IPS DF 4.7 (cell line): ENCODE results near the gene ZMYND15.

Experiments used
- DNase-seq: peaks from one replicate; pipeline ENCODE4 v3.0.0-alpha.2; 2013; ENCODE audit warnings: low spot score; ENCODE audit errors: extremely low read depth

The ZMYND15 gene

DNA sequence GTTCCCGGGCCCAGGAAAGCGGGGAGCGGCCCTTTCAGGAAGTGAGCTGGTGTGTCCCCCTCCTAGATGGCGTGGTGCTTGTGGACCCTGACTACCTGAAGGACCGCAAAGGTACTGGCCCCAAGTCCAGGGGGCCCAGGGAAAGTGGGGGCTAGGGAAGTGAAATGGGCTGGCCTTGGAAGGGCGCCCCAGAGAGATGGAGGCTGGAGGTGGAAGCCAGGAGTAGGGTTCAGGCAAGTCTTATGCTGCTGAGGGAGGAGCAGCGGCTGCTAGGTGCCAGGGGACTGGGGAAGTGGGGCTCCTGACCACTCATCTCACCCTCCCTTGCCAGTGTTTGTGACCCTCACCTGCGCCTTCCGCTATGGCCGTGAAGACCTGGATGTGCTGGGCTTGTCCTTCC is 23.6 kb upstream of the ZMYND15 start:
- DNase-seq: no peak

DNA sequence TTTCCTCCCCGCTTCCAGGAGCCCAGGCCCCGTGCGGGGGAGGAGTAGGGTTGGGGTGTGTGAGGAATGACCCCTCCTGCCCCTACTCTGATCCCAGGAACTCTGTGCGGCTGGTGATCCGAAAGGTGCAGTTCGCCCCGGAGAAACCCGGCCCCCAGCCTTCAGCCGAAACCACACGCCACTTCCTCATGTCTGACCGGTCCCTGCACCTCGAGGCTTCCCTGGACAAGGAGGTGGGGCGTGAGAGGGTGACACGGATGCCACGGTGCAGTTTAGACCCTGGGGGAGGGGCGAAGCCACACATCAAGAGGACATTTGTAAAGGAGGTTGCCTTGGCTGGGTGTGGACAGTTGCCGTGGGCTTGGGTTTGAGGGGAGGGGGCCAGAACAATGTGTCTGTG is 21.8 kb upstream of the ZMYND15 start:
- no peak for DNase-seq

DNA sequence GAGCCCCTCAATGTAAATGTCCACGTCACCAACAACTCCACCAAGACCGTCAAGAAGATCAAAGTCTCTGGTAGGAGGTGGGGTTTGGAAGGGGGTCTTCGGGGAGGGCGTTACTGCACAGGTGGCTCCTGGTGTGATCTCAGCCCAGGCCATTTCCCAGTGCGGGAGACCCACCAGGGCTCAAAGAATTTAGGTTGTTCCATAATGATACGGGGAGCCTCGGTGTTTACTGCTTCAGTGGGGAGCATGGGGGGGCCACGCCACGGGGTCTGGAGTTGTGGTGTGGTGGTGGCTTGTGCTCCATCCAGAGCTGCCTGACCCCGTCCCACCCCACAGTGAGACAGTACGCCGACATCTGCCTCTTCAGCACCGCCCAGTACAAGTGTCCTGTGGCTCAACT is 21.4 kb upstream of the ZMYND15 start:
- DNase-seq: no peak

DNA sequence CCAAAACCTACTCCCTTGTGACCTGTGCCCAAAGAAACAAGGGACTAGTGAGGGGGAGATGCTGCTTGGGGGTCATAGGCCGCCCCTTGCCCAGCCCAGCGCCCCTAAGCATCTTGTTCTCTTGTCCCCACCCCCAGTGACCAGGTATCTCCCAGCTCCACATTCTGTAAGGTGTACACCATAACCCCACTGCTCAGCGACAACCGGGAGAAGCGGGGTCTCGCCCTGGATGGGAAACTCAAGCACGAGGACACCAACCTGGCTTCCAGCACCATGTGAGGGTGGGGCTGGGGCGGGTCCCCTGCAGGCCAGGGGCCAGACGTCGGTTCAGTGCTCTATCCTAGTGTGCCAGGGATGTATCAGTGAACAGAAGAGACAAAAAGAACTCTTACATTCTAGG is 20.5 kb upstream of the ZMYND15 start:
- no peak for DNase-seq

DNA sequence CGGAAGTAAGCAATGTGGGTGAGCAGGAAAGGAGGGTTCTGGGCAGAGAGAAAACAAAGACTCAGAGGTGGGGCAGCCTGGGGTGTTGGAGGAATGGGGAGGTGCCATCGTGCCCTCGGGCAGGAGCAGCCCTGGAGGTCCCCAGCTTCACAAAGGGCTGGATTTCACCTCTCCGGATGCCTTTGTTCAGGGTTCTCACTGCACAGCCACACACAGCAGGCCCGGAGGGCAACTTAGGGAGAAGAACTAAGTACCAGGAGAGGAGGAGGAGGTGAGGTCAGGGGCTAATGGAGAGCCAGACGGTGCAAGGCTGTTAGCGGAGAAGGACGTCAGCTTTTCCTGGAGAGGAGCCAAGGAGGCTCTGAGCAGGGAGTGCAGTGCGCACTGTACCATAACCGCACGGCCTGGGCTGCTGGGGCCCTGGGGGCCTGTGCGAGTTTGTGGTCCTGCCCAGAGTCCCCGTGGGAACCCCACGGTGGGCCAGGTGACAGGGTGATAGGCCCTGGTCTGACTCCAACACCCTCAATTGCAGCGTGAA is 19.9 kb upstream of the ZMYND15 start:
- DNase-seq: no peak

DNA sequence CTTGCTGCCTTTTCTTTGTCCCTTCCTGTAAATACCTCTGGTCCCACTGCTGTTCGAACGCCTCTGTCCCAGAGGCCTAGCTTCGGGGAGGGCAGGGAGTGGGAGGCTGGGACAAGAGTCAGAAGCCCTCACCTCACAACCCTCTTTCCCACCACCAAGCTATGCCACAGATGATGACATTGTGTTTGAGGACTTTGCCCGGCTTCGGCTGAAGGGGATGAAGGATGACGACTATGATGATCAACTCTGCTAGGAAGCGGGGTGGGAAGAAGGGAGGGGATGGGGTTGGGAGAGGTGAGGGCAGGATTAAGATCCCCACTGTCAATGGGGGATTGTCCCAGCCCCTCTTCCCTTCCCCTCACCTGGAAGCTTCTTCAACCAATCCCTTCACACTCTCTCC is 18.8 kb upstream of the ZMYND15 start:
- DNase-seq: no peak

DNA sequence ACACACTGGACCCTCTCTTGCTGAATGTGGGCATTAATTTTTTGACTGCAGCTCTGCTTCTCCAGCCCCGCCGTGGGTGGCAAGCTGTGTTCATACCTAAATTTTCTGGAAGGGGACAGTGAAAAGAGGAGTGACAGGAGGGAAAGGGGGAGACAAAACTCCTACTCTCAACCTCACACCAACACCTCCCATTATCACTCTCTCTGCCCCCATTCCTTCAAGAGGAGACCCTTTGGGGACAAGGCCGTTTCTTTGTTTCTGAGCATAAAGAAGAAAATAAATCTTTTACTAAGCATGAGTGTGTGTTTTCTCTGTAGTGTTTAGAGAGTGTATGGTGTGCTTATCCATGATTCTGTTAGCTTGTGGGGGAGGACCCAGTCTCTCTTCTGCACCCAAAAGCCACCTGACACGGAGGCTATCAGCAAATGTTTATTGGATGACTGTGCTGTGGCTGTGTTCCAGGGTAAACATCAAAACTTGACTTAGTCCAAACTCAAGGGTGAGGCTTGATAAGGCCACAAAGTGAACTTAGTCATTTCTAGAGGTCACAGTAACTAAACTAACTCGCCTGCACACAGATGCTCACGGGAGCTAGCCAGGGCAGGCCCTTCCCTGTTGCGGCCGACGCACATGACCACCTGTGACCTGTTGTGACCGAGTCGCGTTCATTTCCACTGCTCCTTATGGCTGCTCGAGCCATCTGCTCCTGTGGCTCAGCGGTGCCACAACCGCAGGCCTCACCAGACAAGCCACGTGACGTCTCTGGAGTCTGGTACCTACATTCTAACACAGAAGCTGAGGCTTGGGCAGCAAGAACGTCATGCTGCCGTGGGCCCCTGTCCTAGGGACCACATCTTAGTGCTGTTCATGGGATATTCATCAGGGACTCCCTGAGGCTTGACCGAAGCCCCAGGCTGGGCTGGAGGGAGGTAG is 18.2 kb upstream of the ZMYND15 start:
- no peak for DNase-seq

DNA sequence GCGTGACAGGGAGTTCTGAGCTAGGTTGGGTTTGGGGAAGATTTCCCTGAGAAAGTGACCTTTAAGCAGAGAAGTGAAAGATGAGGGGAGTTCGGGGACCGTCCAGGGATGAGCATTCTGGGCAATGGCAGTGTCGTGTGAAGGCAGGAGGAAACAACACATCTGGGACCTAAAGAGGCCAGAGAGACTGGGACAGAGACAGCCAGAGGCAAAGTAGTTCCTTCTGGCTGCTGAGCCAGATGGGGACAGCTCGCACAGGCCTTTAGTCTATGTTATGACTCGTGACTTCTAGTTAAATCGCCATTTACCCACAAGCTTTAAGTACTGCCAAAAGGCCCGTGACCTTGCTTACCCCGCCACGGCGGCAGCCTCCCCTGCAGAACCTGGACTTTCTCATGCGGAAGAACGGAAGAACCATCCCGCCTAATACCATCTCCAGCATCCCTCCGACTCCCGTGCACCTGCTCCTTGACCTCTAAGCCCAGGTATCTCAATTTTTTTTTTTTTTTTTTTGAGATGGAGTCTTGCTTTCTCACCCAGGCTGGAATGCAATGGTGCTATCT is 16.9 kb upstream of the ZMYND15 start:
- DNase-seq: no peak

DNA sequence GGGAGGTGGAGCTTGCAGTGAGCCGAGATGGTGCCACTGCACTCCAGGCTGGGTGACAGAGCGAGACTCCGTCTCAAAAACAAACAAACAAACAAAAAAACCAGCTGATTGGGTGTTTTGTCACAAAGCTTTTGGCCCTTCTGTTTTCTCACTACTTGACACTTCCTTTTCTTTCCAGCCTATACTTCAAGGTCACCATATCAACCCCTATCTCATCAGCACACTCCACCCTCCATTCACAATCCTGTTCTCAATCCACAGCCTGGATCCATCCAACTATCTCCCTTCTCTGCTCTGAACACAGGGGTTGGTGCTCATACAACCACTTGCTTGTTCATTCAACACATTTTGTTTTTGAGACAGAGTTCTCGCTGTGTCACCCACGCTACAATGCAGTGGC is 15.0 kb upstream of the ZMYND15 start:
- no peak for DNase-seq

DNA sequence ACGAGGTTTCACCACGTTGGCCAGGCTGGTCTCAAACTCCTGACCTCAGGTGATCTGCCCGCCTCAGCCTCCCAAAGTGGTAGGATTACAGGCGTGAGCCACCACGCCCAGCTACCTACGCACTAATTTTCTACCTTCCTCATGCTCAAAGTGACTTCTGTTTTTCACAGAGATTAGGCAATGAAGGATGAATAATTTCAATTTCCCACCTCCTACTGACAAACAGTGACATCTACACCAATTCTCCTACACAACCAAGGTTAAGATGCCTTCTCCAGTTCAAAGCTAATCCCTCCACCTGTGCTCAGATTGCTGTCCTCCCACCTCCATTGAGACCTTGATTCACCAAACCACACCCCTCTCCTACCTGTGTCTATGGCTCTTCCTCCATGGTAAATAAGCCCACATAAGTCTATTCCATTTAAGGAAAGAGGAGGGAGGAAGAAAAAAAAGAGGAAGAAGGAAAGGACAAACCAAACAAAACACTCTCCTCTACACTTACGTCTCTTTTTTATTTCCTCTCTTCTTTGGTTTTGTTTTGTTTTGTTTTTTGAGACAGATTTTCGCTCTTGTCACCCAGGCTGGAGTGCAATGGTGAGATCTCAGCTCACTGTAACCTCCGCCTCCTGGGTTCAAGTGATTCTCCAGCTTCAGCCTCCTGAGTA is 13.9 kb upstream of the ZMYND15 start:
- no peak for DNase-seq

DNA sequence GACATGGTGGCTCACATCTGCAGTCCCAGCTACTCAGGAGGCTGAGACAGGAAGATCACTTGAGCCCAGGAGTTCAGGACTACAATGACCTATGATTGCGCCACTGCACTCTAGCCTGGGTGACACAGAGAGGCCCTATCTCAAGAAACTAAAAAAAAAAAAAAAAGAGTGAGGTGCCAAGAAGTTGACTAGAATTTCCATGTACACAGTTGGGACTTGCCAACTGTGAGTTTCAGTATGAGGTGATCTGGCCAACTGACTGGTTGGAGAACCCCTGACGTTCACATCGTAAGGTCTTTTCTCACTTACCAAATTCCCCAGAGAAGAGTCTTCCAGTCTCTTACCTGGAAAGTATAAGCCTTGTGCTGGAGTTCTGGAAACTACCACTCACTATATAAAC is 11.5 kb upstream of the ZMYND15 start:
- no peak for DNase-seq

DNA sequence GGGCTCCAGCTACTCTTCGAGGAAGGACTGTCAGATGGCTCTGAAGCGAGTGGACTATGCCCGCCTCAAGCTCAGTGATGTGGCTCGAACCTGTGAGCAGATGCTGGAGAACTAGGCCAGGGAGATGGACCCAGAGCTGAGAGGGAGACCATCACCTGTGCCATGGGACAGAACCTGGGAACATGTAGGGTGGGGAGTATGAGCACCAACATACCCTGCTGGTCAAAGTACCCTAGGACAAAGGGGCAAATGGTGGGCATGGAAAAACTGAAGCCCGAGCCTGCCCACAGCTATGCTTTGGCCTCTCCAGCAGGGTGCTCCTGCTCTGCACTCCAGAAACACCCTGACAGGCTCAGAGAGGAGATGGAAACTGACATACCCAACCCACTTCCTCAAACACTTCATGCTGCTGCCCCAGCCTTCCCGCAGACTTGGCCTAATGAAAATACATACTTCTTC is 6.5 kb upstream of the ZMYND15 start:
- no peak for DNase-seq

DNA sequence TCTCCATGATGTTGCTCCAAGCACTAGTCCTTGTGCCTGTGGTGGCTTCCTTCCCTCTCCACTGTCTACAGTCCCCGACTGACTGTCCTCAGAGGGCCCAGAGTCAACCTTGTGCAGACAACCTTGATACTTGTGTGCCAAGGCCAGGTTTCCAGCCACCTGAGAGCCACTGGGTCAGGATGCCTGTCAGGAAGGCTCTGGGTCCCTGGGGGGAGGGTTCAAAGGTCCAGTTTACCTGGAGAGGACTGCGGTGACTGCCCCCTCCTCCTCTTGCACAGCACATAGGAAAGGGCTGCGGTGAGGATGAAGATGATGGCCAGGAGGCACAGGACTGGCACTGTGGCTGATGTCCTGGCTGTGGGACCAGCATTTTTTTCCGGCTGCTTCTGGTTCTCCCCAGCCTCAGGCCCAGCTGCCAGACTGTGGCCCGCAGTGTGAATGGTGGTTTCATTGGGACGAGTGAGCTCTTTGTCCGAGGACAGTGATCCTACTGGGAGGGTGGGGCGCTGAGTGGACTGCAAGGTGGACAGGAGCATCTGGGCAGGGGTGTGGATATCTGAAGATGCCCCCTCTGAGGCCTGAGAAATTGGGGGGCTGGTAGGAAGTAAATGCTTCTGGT is 4.7 kb upstream of the ZMYND15 start:
- DNase-seq: no peak

DNA sequence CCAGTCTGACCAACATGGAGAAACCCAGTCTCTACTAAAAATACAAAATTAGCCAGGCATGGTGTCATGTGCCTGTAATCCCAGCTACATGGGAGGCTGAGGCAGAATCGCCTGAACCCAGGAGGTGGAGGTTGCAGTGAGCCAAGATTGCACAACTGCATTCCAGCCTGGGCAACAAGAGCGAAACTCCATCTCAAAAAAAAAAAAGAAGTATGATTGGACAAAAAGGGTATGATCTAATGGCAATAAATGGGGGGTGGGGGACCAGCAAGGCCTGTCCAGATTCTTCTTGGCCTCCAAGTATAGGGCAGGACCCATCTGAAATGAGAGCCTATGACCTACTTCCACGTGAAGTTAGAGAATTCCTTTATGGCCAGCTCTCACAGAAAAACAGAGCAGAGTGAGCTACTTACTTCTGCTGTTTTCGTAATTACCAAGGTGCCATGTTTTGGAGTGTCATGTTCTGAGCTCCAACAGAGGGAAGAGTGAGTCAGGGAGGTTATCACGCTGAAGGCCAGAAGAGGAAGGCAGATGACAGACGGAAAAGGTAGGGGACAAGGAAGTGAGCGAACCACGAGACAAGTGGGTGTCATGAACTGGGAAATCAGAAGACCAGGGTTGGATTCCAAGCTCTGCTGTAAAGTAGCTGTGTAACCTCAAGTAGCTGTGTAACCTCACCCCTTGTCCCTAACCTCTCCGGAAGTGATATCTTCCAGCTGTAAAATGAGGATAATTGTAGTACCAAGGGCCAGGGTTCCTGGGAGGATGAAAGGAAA is 3.6 kb upstream of the ZMYND15 start:
- no peak for DNase-seq

DNA sequence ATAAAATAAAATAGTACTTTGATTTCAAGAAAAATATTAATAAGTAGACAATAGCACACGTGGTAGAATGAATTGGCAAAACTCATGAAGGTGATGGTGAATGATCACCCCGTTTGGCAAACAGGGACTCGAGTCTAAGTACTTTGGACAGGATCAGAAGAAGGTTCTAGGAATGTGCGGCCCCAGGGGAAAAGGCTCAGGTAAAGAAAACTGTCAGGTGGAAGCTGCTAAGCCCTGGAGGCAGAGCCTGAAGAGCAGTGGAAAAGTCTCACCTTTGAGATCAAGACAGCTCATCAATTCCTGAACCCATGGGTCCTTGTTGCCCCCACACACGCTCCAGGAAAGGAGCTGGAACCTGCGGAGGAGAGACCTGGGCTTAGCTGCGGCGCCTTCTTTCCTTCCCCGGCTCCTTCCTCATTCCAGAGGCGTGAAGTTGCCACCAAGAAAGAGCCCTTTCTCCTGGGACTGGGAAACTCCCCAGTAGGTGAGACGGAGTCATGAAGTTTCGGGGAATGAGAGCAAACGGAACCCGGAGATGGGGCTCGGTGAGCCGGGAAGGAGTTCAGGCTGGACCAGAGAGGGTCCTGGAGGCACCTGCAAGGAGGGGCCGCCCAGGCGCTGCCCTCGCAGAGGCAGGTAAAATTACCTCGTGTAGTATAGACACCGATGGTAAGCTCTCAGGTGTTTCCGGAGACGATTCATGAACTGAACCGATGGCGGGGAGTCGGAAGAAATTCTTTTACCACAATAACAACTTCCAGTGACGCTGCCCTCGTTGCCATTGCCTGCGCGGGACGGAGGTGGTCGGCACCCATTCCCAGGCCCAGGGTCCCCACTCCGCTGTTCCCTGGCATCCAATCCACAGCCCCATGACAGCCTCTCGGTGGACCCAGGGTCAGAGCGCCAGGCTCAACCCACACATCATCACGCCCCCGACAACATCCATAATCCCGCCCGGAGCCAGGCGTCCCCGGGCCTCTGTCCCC is 1.2 kb upstream of the ZMYND15 start:
- DNase-seq: no peak

DNA sequence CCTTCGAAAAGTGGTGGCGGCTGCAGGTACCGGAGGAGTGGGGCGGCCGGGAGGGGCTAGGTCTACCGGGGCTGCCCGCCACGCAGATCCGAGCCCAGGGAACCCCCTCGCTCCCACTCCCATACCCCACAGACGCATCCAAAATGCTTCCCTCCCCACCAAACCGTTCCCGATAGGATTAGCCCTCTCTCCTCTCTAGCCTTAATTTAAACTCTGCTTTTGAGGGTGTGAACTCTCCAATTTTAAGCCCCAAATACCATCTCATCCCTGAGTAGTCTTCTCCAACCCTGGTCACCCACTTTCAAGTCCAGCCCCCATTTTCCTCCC is 355 bp downstream of the ZMYND15 start:
- DNase-seq: no peak

DNA sequence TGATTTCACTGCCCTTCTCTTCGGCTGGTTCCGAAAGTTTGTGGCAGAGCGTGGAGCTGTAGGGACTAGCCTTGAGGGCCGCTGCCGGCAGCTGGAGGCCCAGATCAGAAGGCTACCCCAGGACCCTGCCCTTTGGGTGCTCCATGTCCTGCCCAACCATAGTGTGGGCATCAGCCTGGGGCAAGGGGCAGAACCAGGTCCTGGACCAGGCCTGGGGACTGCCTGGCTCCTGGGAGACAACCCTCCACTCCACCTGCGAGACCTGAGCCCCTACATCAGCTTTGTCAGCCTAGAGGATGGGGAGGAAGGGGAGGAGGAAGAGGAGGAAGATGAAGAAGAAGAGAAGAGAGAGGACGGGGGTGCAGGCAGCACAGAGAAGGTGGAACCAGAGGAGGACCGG is 951 bp downstream of the ZMYND15 start:
- DNase-seq: no peak

DNA sequence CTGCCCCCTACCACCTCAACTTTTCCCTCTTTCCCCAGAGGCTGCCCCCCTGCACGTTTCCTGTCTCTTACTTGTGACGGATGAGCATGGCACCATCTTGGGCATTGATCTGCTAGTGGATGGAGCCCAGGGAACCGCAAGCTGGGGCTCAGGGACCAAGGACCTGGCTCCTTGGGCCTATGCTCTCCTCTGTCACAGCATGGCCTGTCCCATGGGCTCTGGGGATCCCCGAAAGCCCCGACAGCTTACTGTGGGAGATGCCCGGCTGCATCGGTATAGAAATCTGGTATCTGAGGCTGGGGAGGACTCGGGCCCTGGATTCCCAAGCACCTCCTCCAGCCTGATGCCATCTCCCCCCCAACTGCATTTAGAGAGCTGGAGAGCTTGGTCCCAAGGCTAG is 1.9 kb downstream of the ZMYND15 start:
- DNase-seq: no peak

DNA sequence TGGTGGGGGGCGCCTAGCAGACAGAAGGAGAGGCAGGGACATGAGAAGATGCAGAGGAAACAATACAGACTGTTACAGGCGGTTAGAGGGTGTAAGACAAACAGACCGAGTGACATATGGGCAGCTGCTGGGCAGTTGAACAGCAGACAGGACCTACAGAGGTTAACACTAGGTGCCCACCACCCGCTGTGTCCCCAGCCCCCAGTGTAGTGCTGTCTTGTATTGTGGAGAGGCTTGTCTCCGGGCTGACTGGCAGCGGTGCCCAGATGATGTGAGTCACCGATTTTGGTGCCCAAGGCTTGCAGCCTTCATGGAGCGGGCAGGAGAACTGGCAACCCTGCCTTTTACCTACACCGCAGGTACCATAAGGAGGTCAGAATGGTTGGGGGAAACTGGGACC is 2.5 kb downstream of the ZMYND15 start:
- no peak for DNase-seq

DNA sequence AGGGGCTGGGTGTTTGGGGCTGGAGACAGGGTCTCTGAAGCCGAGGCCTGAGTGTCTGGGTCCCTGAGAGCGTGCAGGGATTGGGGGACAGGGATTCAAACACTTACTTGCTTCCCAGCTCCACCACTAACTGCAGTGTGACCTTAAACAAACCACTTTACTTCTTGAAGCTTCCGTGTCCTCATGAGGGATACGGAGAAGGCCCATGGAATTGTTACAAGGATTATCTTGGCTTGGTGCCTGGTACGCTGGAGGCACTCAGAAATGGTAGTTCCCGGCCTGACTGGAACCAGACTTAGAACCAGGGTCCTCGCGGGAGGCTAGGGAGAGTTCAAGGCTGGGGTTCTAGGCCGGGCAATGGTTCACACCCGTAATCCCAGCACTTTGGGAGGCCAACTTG is 3.0 kb downstream of the ZMYND15 start:
- DNase-seq: no peak
